GM18870 (cell line): ENCODE measurements around the gene MFN1.
A peak's percentile ranks its signal among the peaks of the same experiment; 100 is the strongest.
"Not testable (repeated sequence)": the region's sequence is repeated elsewhere in the genome, so short reads cannot be mapped to it uniquely, and the experiment has no call there.

Experiments used
- ATAC-seq: cut with Tn5 transposase; IDR thresholded peaks from one replicate; pipeline ENCODE4 v1.9.1; 2021; ENCODE audit warnings: moderate library complexity; ENCODE audit not compliant: unreplicated experiment

The MFN1 gene

DNA sequence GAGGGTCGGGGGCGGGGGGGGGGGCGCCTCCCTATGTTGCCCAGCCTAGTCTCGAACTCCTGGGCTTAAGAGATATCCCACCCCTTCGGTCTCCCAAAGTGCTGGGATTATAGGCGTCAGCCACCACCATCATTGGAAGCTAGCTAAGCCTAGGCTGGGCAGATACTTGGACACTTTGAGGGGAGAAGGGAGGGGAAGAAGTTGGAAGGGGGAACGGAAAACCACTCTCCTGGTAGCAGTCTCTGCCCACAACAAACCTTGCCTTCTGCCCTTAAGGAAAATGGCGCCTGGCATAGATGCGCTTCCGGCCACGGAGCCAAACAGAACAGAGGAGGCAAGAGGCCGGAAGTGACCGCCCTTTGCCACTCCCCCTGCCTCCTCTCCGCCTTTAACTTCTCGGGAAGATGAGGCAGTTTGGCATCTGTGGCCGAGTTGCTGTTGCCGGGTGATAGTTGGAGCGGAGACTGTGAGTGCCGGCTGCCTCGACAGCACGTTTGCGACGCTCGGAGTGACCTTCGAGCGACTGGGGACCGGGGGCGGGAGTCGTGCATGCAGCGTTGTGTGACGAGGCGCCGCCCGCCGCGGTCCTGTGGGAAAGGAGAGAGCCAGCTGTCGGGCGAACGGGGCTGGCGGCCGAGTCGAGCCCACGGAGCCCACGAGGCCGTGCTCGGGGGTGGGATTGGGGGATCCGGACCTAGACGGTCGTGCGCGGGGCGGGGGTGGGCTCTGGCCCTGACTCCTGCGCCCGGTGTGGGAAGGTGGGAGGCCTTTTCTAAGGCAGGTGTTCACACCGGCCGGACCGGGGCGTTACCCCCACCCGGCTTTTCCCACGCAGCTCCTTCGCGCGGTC, at the start of gene MFN1:
Gene MFN1 (plus strand): TSS at position 365 of the 850 bp plus-strand sequence. CDS start 1,143 bp downstream, outside the sequence.
- peak; percentile 91 for ATAC-seq

DNA sequence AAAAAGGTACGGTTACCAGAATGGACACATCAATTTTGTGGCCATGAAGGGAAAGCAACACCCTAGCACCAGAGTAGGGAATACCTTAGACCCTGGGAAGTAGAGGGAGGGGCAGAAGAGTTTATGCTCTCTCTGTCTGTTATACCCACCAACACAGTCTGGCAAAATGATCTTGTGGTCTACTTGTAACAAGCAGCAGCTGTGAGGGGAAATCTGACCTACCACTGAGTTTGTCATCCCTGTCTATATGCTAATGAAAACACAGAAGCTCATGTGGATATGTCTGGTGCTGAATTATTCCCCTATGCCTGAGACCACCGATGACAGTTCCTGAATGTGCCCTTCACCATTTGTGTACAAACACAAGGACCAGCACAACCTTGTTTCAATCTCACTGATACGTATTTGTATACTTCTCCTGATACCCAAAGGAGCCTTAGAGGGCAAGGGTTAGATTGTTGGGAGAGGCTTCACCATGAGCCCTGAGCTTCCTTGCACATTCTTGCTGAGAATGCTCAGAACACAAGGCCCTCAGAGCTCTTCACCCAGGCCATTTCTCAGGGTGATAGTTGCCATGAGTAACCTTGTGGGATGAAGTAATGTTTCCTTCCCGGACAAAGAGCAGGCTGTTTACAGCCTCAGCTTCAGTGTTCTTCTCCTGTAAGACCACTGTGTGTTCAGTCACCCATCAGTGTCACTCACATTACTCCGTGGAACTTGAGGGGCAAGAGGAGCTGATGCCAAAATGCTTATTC, 49.4 kb upstream of the MFN1 start:
- no peak for ATAC-seq

DNA sequence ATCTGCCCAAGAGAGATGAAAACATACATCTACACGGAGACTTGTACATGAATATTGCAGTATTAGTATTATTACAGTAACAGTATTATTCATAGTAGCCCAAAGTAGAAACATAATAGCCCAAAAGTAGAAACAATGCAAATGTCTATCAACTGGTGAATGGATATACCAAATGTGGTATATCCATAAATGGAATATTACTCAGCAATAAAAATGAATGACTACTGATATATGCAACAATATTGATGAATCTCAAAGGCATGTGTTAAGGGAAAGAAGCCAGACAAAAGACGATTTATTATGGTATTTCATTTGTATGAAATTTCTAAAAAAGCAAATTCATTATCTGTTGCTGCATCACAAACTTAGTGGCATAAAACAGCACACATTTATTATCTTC, 48.2 kb upstream of the MFN1 start:
- no peak for ATAC-seq

DNA sequence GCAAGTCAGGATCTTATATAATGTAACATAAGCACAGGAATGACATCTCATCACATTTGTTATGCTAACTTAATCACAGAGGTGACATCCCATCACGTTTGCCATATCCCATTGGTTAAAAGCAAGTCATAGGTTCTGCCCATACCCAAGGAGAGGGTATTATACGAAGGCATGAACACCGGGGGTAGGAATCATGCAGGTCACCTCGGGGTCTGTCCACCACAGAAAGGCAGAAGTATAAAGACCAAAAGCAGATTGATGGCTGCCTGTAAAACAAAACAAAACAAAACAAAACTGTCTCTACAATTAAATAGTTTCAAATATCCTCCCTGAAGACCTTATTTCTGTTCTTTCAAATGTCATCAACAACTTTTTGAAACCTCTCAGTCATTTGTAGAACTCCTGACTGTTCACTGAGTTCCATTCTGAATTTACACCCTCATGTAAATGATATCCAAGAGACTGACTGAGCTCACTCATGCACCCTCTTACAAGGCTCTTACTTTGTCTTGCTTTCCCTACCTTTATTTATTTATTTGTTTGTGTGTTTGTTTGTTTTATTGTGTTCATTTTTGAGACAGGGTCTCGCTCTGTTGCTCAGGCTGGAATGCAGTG, 47.4 kb upstream of the MFN1 start:
- peak; percentile 72 for ATAC-seq

GRCh38 chr3:179301645-179302044, 45.9 kb upstream of the MFN1 start:
- no peak for ATAC-seq

GRCh38 chr3:179302111-179302510, 45.4 kb upstream of the MFN1 start:
- no peak for ATAC-seq

DNA sequence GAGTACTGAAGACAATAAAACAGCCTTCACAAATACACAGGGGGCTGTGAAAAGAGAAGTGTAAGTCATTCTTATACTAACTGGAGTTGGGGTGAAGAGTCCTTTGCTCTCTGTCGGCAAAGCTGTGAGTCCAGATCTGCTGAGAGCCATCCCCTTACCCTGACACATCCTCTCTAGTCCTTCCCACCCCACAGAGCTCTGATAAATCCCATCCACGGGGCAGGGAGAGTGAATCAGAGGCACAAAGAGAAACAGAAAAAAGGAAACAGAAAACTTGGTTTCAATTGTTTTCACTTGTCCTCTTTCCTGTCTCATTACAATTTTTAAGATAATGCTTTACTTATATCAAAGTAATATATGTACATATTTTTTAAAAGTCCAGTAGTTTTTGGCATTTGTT, 42.9 kb upstream of the MFN1 start:
- no peak for ATAC-seq

DNA sequence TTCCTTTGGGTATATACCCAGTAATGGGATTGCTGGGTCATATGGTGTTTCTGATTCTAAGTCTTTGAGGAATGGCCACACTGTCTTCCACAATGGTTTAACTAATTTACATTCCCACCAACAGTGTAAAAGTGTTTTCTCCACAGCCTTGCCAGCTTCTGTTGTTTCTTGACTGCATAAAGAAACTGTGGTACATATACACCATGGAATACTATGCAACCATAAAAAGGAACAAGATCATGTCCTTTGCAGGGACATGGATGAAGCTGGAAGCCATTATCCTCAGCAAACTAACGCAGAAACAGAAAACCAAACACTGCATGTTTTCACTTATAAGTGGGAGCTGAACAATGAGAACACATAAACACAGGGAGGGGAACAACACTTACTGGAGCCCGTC, 40.1 kb upstream of the MFN1 start:
- not testable (repeated sequence) for ATAC-seq

DNA sequence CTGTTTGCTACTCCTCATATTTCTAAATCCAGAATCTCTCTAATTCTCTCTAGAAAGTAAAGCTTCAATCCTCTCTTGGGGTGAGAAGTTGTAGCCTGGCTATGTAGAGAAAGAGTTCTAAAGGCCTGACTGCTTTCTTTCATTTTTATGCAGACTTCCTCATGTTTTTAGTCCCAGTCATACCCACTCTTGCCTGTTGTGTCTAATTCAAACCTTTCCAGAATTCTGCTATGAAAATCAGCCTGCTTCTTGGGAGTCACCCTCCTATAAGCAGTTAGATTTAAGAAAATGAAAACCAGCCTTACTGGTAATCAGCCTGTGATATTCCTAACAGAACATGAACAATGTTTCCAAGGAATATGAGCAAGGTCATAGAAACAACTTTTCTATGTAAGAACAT, 39.5 kb upstream of the MFN1 start:
- ATAC-seq, result no peak

- ATAC-seq, result peak; percentile 97
These were observed 38.1 kb upstream of the MFN1 start for GRCh38 chr3:179309225-179310078.

DNA sequence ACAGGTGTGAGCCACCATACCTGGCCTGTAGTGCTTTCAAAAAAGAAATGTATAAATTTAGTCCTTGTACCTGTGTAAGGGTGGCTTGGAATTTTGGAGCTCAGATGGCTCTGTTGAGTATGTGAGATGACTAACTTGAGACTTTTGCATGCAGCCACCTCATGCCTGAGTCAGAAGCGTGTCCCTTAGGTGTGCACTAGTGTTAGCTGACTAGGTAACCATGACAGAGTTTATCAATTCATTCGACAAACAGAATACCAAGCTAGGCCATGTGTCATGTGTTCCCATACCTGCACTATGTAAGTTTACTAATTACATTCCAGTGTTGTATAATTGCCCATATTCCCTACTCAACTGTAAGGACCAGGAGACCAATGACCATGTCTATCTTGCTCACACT, 28.6 kb upstream of the MFN1 start:
- no peak for ATAC-seq

DNA sequence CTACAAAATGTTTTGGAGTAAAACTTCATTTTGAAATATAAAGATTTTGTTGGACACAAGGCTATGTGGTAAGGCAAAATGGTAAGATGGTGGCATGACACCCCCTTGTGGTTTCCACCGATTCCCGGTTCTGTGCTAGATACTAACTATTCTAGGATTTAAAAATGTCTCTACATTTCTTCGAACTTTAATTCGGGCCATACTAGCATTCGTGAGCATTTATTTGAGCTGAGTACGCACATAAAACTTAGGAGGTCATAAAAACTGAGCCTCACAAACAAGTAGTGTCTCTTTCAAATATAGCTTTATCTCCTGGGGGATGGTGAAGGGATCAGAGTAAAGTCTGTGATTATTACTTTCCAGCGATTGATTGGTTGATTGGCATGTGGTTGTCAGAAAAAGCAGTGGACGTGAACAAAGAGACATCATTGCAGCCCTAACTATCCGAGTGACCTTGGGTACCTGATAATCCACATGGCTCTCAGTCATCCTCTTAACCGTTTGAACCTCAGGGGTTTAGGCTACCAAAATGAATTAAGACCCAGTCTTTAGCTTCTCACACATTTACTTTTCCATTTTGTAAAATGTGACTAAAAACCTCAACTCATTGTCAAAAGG, 25.7 kb upstream of the MFN1 start:
- no peak for ATAC-seq

GRCh38 chr3:179322286-179323196, 25.0 kb upstream of the MFN1 start, which contains the start of gene ZNF639:
ZNF639 (plus strand) TSS chr3:179323031; CDS start chr3:179328294, 5,263 bp downstream.
- ATAC-seq, result peak; percentile 59

DNA sequence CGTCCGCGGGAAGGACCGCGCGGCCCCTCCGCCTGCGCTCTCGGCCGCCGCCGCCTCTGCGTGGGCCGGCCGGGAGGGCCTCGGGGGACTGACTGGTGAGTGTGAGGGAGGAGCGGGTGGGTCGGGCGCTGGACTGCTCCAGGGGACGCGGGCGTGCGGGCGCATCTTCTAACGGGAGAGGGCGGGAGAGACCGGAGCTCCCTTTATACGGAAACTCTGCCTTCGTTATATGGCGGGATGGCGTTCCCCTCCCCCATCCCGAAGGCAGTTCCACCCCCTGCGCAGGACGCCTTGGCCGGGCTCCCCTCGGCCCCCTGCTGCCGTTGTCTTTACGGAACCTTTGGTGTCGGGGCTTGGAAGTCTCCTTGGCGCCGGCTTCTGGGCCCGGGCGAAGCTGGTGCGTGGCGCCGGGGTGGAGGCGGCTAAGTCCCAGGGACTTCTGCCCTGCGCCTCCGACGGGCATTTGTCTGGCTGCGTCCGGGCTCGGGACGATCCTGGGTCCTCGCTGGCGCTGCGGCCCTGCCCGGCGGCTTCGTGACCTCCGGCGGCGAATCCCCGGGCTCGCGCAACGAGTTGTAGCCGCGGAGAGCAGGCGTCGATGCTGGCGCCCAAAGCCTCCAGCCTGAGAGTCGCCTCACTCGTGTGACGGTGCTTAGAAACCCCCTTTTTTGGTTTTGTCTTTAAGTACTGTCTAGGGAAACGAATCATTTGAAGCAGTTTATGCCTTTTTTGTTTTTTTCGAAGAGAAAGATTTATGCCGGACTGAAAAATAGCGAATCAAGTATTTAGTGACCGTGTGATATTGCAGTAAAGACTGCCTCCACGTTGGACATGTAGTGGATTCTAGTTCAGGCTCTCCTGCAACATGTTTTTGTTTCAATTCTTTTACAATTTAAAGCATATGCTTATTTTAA, 24.1 kb upstream of the MFN1 start:
- peak; percentile 31 for ATAC-seq

DNA sequence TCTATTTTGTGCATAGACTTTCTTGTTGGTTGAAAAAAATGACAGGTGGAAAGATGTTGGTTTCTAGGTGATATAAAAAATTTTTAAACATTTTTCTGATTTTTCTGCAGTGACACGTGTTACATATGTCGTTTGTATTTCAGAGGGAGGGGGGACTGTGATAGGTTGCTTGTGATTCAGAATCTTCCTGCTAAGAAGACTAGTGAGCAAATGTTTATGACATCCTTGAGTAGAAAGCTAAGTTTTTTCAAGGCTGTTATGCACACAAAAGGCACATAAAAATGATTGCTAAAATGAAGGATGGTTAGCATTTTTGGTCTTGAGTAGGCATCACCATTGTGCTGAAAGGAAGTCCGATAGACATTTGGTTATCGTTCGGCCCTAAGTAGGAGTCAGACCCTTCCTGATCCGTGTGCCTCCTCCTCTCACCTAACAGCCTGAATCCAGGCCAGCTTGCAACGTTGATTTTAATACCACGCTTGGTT, 23.2 kb upstream of the MFN1 start:
- no peak for ATAC-seq

DNA sequence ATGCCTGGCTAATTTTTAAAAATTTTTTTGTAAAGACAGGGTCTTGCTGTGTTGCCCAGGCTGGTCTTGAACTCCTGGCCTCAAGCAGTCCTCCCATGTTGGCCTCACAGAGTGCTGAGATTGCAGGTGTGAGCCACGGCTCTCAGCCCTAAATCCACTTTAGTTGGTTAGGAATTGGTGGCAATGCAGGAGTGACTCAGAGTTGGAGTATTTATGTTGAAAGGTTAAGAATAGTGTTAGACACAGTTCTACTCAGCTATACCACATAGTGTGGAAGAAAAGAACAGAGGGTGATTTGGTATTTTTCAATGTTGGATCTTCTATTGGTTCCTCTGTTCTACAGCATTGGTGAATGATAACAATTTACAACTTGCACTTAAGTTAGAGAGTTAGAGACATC, 17.1 kb upstream of the MFN1 start:
- no peak for ATAC-seq

- no peak for ATAC-seq
These were observed 15.3 kb upstream of the MFN1 start for GRCh38 chr3:179332240-179332639.

GRCh38 chr3:179333084-179333483, 14.4 kb upstream of the MFN1 start:
- no peak for ATAC-seq
